Measurements from ENCODE around the gene HNF1B. TPM values are rescaled to one million over a fixed set of nuclear protein-coding genes. Genes with fewer than 3 reads are reported as not detected.
"Not testable (repeated sequence)": the region's sequence is repeated elsewhere in the genome, so short reads cannot be mapped to it uniquely, and the experiment has no call there.

Gene HNF1B
- total RNA-seq, 3 donors from 2014 or later, result 0.33 TPM; not detected in 2

DNA sequence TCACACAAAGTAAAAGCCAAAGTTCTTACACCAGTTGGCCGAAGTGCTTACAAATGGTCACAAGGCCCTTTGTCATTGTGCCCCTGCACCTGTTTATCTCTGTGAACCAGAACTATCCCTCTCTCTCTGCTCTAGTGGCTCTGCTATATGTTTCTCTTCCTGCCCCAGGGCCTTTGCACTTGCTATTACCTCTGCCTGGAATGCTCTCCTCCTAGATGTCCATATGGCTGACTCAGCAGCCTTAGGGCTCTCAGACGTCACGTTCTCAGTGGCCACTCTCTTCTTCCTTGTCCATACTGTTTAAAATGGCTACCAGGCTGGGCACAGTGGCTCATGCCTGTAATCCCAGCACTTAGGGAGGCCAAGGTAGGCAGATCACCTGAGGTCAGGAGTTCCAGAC is 62.9 kb downstream of the HNF1B start:
- TF ChIP-seq POLR2A (IDR thresholded peaks at IDR 0.05), result no peak
- TF ChIP-seq, protein P1, sequence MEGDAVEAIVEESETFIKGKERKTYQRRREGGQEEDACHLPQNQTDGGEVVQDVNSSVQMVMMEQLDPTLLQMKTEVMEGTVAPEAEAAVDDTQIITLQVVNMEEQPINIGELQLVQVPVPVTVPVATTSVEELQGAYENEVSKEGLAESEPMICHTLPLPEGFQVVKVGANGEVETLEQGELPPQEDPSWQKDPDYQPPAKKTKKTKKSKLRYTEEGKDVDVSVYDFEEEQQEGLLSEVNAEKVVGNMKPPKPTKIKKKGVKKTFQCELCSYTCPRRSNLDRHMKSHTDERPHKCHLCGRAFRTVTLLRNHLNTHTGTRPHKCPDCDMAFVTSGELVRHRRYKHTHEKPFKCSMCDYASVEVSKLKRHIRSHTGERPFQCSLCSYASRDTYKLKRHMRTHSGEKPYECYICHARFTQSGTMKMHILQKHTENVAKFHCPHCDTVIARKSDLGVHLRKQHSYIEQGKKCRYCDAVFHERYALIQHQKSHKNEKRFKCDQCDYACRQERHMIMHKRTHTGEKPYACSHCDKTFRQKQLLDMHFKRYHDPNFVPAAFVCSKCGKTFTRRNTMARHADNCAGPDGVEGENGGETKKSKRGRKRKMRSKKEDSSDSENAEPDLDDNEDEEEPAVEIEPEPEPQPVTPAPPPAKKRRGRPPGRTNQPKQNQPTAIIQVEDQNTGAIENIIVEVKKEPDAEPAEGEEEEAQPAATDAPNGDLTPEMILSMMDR (IDR thresholded peaks at IDR 0.05), result no peak
- no peak for TF ChIP-seq POLR2AphosphoS5 (IDR thresholded peaks at IDR 0.05)
- Histone ChIP-seq H3K9me3 (no peaks in the 10 kb centered on the region), H3K36me3 (no peaks in the 10 kb centered on the region), H3K4me1 (no peaks in the 10 kb centered on the region), H3K27ac (no peak overlapping the region), H3K27me3 (no peaks in the 10 kb centered on the region), H3K4me3 (no peak overlapping the region)
- DNase-seq (ENCODE audit: low spot score in 2 of 2), result no peak
- intact Hi-C loops (cut with DNase I; ENCODE audit: low total_unique reads), result no loop called here

DNA sequence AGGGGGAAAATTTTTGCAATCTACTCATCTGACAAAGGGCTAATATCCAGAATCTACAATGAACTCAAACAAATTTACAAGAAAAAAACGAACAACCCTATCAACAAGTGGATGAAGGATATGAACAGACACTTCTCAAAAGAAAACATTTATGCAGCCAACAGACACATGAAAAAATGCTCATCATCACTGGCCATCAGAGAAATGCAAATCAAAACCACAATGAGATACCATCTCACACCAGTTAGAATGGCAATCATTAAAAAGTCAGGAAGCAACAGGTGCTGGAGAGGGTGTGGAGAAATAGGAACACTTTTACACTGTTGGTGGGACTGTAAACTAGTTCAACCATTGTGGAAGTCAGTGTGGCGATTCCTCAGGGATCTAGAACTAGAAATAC is 64.9 kb downstream of the HNF1B start:
- H3K9me3 ChIP-seq; H3K4me1 ChIP-seq; DNase-seq (ENCODE audit: low spot score in 2 of 2); H3K27ac ChIP-seq; H3K36me3 ChIP-seq; intact Hi-C loops (cut with DNase I; ENCODE audit: low total_unique reads); H3K27me3 ChIP-seq; H3K4me3 ChIP-seq: not testable (repeated sequence)

DNA sequence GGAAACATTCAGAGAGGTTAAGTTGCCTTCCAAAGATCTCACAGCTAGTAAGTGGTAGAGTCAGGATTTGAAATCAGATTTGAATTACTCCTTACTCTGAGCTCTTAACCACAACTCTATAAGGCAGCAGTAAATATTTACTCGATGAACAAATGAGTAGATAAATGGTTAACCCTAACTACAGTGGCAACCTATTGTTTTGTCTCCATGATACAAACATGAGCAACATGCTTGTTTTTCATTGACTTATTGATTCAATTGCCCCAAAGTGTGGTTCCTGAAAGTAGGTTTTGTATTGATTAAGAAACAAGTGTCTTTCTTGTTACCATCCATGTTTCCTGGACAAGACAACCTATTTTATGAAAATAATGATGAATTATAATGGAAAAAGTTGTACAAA is 66.8 kb downstream of the HNF1B start:
- intact Hi-C loops (cut with DNase I; ENCODE audit: low total_unique reads), result no loop called here
- no peak overlapping the region for H3K4me3 ChIP-seq
- H3K36me3 ChIP-seq, result no peaks in the 10 kb centered on the region
- no peak overlapping the region for H3K27ac ChIP-seq
- H3K9me3 ChIP-seq, result no peaks in the 10 kb centered on the region
- TF ChIP-seq POLR2AphosphoS5 (IDR thresholded peaks at IDR 0.05) (no peak), POLR2A (IDR thresholded peaks at IDR 0.05) (no peak)
- TF ChIP-seq, protein P1 (IDR thresholded peaks at IDR 0.05), result no peak
- no peaks in the 10 kb centered on the region for H3K4me1 ChIP-seq
- no peaks in the 10 kb centered on the region for H3K27me3 ChIP-seq
- no peak for DNase-seq (ENCODE audit: low spot score in 2 of 2)

DNA sequence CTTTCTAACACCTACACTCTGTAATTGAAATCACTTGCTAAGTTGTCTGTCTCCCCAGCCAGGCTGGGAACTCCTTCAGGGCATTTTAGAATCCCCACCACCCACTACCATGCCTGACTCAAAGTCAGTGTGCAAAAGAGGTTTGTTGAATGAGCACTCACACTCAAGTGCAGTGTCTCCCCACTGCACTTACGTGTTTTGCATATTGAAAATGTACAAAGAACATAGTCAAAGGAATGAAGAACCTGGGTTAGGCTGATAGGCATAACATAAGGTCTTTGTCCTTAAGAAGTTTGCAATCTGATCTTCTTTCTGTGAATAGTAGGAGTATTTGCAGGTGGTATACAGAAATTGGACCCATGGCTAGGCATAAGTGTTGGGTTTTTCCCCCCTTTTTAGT is 67.8 kb downstream of the HNF1B start:
- no peak for DNase-seq (ENCODE audit: low spot score in 2 of 2)
- no peaks in the 10 kb centered on the region for H3K36me3 ChIP-seq
- TF ChIP-seq, protein P1 (IDR thresholded peaks at IDR 0.05), result no peak
- TF ChIP-seq POLR2A (IDR thresholded peaks at IDR 0.05) (no peak), POLR2AphosphoS5 (IDR thresholded peaks at IDR 0.05) (no peak)
- H3K27me3 ChIP-seq, result no peaks in the 10 kb centered on the region
- H3K9me3 ChIP-seq, result no peaks in the 10 kb centered on the region
- no peak overlapping the region for H3K27ac ChIP-seq
- intact Hi-C loops (cut with DNase I; ENCODE audit: low total_unique reads), result no loop called here
- no peak overlapping the region for H3K4me3 ChIP-seq
- no peaks in the 10 kb centered on the region for H3K4me1 ChIP-seq

DNA sequence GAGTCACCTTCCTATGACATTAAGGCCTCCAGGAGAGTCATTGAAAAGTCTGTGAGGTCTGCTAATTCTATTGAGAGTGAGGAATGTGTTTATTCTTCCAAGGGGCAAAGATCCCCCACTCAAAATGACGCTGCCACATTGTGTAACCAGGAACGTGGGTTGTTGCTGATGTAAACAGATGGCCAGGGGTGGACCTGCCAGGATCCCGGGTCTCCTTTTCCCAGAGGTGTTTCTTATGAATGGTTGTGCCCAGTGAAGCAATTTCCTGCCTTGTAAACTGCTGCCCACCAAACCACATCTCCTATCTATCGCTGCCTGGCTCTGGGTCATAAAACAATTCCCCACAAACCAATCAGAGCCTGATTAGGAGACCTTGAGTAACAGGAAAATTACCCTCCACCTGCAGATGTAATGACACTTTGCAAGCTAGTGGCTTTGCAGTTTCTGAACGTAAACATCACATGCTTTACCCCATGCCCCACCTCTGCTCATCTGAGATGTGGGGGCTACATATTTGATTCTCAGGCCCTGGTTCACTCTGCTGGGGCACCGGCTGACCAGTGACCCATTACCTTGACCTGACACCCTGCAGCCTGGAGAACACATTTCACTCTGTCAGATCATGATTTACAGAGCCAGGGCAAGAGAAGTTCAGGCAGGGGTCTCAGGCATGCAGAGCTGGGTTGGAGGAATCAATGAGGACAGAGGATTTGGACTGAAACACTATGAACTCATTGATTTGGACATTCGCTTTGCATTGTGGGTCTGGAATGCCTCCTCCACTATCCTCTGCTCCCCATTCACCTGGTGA is 68.5 kb downstream of the HNF1B start:
- H3K4me3 ChIP-seq, result no peak overlapping the region
- TF ChIP-seq POLR2AphosphoS5 (IDR thresholded peaks at IDR 0.05), result no peak
- TF ChIP-seq, protein P1 (IDR thresholded peaks at IDR 0.05), result no peak
- TF ChIP-seq POLR2A (IDR thresholded peaks at IDR 0.05), result no peak
- intact Hi-C loops (cut with DNase I; ENCODE audit: low total_unique reads), result no loop called here
- no peaks in the 10 kb centered on the region for H3K9me3 ChIP-seq
- no peaks in the 10 kb centered on the region for H3K4me1 ChIP-seq
- H3K27me3 ChIP-seq, result no peaks in the 10 kb centered on the region
- DNase-seq (ENCODE audit: low spot score in 2 of 2), result no peak
- H3K36me3 ChIP-seq, result no peaks in the 10 kb centered on the region
- no peak overlapping the region for H3K27ac ChIP-seq

Measured in breast epithelium (tissue), 4 donors.